H1 (cell line): ENCODE results near the gene RIMBP2. TPM values are rescaled to one million over a fixed set of nuclear protein-coding genes. Genes with fewer than 3 reads are reported as not detected.

Source experiments
- CHD7 ChIP-seq: fragments of 300-600 bp; sonication (generic); IDR thresholded peaks from 2 replicates; pipeline ENCODE4 v1.7.1; 2012; ENCODE audit warnings: low read length, moderate library complexity, mild to moderate bottlenecking, inconsistent platforms; ENCODE audit not compliant: insufficient replicate concordance
- FOSL1 ChIP-seq: IDR thresholded peaks from 2 replicates; pipeline ENCODE4 v1.6.1; 2011; ENCODE audit warnings: mild to moderate bottlenecking, low read depth, low read length, moderate library complexity; ENCODE audit not compliant: insufficient read depth
- NANOG ChIP-seq: IDR thresholded peaks from 2 replicates; pipeline ENCODE4 v1.6.1; 2011; ENCODE audit warnings: low read length, low read depth, mild to moderate bottlenecking, inconsistent platforms; ENCODE audit not compliant: insufficient read depth, poor library complexity, severe bottlenecking
- RFX5 ChIP-seq: IDR thresholded peaks from 2 replicates; pipeline ENCODE4 v1.6.1; 2011; ENCODE audit warnings: low read depth, low read length, improper control_type of control experiment, borderline replicate concordance
- polyA plus RNA-seq, 7 experiments: library from polyadenylated mRNA; depleted of rRNA in 3 of 7; stranded (reverse) in 5 of 7; unstranded in 2 of 7; fragments of >200 nt in 5 of 7; fragments of 200-250 nt in 2 of 7; gene quantifications; 1 replicate in 5 of 7; 2 replicates in 1 of 7; 4 replicates in 1 of 7; pipeline versions ENCODE4 v1.2.1 to v1.2.3, GENCODE V29; 2011 to 2013; ENCODE audit warnings: missing spikeins in 2 of 7, mixed read lengths in 2 of 7
- total RNA-seq: library from RNA; stranded (reverse); fragmentation: NEBNext Ultra II Directional; extraction: Animal tissue kit (Norgen Biotek cat#: 25700); gene quantifications from 2 replicates; pipeline ENCODE4 v1.2.1, GENCODE V29; 2021

The RIMBP2 gene
- total and polyA plus RNA-seq, 2 of the 8 experiments (the other 6 are each of a cell fraction or from before 2014, with no cell fraction given), result 0.18 to 0.65 TPM

GRCh38 chr12:130642856-130643255 lies 73.2 kb downstream of the RIMBP2 start (continued):
- no peak for TF ChIP-seq CHD7
- TF ChIP-seq RFX5, result no peak
- no peak for TF ChIP-seq NANOG
- no peak for TF ChIP-seq FOSL1
